GM19193 (cell line): Measurements from ENCODE around the gene NT5DC1.

Experiments used
- POLR2A ChIP-seq: IDR thresholded peaks from 4 replicates; pipeline ENCODE4 v1.6.1; 2011; ENCODE audit not compliant: insufficient read depth, insufficient read length; ENCODE audit errors: extremely low read depth

NT5DC1 gene

DNA sequence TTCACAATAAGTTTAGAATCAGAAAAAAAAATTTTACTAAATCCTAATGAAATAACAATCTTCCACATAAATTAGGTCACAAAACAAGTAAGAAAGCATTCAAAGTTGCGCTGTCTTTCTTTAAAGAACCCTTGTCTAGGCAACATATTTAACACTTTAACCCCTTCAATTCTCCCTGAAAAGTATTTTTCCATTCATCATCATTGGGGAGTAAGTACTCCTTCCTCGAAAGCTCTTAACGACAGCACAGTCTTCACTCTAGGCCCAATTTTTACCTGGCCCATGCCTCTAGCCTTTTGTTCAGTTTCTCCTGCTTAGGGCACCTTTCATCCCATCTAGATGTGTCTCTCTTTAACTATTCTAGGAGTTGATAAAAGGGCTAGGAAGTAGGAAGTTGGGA lies 176.5 kb downstream of the NT5DC1 start:
- TF ChIP-seq POLR2A, result no peak

DNA sequence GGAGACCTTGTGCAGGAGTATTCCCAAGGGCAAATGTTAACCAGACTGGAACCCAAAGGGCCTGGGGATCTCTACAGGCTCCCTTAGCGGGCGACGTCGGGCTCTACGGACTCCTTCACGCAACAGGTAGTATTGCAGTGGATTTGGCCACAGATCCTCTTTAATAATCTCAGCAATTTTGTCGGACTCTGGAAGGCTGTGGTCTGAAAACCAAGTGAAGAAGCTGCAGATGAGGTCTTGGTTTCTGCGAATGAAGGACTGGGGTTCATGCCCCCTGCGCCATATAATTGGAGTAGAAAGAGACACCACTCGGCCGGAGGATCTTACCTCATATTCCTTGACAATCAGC lies 177.8 kb downstream of the NT5DC1 start:
- TF ChIP-seq POLR2A, result no peak

DNA sequence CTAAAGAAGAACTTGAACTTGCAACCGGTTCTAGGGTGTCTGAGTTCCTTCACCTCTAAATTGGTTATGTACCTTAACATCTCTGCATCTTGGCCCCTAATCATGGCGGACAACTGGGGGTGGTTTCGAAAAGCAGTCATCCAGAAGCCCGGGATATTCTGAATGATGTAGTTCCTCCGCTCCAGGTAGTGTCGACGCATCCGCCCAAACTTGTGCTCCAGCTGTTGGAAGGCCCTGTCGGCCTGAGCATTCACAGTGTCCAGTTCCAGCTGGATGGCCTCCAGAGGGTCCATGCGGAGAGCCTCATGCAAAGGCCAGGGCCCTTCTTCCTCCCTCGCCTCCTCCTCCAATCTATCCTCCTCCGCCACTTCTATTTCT lies 178.2 kb downstream of the NT5DC1 start:
- no peak for TF ChIP-seq POLR2A

DNA sequence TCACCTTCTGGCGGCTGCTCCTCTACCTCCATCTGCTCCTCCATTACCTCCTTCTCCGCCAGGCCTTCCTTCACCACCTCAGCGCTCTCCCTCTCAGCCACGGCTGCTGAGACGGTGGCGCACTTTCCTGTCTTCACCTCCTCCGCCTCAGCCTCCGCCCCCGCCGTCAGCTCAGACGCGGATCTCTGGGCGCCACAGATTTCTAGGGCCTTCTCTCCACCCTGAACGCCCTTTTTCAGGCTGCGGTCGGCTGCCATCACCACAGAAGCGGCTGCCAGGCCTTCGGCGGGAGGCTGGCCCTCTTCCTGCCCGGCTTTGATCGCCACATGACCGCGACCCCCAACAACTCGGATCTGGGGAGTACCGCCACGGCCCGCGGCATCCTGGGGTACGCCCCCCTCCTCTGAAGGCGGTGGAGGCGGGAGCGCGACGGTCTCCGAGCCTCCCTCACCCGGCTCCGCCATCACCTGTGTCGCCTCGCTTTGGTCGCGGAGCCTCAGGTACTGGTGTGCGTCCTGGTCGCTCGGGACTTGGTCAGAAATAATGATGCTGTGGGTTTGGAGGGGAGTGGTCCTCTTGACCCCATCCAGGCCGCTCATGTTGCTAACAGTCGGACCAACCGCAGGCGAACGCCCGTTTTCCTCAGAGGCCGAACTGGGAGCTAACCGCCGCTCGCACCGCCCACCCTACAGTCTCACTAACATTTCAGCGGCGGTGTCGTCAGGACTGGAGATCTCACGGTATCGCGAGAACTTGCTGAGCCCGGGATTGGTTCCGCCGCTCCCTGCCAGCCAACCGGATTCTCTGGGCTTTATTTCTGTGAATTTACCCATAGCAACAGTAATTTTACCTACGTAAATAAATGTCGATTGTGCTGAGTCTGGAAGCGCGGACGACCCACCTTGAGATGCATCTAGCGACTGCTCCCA lies 178.8 kb downstream of the NT5DC1 start, which contains the start of gene TSPYL1:
TSS of gene TSPYL1 (minus strand) at position 699 of the 929 bp plus-strand sequence. CDS start at position 599, 100 bp downstream.
- TF ChIP-seq POLR2A, result peak; percentile 89

DNA sequence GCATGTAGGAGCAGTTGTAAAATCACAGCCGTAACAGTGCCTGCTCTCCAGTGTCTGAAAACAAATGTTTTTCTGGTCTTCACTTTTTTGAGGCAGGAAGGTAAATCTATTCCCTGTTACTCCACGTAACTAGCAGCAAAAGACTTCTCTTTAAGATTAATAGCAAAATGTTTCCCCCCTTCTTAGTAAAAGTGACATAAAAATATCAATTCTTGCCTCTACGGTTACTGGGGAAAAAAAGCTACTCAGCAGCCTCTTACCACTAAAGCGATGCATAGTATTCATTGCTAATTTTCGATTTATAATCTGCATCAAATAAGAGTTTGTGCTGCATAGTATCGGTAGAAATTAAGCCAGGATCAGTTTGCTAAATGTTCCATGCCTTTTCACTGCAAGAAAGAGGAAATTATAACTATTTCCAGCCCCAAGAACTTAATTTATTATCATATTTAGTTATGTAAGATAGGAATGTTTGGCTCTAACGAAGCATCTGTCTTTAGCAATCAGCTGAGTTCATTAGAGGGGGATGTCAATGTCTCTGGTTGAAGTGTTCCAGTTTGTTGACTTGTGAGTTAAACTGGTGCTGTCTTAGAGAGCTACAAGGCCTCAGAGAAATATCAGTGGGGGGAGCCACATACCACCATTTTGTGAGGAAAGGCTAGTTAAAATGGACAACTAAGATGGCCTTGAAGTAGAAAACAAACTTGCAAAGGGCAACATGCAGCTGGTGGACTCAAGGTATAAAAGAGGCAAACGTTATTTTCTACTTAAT lies 179.7 kb downstream of the NT5DC1 start:
- TF ChIP-seq POLR2A, result no peak

DNA sequence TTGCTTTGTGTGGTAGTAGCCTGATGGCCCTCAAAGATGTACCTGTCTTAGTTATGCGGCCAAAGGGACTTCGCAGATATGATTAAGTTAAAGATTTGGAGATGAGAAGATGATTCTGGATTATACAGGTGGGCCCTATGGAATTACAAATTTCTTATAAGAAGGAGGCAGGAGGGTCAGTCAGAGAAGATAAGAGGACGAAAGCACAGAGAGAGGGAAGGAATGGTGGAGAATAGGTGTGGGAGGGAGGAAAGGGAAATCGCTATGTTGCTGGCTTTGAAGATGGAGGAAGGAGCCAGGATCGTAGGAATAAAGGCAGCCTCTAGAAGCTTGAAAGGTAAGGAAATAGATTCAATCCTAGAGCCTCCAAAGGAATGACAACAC lies 180.3 kb downstream of the NT5DC1 start:
- TF ChIP-seq POLR2A, result no peak

DNA sequence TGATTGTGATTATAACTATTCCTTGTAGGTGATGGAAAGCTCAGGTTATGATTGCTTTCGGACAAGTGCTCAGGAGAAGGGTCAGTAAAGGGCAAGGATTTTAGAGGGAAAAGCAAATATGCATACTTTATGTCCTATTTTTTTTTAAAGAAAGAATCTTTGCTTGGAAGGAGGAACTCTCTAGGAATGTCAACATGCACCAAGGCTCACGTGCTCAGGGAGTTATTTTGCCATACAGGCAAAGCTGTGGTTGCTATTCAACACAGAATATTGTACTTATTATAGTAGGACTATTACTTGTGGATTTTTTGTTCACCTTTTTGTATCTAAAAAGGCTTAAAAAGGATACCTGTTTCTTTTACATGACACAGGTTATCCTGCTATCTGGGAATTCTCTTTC lies 182.0 kb downstream of the NT5DC1 start:
- TF ChIP-seq POLR2A, result no peak

DNA sequence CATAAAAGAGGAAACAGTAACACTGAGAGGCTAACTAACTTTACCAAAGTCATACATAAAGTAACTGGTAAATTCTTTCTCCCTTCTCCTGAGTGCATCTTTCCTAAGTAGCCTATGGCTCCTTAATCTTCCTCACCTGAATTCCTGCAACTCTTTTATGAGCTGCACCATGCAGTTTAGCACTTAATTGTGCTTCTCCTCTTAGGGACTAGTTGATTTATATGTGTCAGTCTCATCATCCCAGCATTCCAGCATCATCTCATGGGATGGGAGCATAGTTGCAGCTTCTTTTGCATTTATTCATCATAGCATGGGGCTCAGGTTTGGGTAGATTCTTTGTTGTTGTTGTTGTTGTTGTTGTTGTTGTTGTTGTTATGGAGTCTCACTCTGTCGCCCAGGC lies 182.5 kb downstream of the NT5DC1 start:
- TF ChIP-seq POLR2A, result no peak

DNA sequence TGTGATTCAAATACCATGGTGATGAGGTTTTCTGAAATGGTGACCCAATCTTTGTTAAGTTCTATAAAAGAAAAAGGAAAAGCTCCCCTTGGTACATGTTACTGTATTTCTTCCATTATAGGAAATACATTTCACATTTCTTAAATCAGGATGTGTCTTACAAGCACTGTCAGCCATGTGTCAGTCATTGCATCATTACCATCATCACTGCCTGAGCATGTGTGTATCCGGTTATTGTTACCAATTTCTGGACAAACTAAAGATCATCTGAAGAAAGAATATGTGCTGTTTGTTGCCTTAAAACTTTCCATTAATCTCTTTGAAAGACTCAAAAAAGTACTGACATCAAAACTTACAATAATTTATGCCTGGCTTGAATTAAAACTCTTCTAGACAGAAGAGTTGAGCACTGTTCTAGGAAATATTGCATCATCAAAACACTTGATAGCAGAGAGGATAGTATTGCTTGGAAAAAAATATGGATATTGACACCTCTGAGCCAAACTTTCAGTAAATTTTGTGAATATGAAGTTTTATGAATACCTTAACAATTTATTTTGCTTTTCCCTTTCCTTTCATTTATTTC lies 186.2 kb downstream of the NT5DC1 start:
- TF ChIP-seq POLR2A, result no peak

DNA sequence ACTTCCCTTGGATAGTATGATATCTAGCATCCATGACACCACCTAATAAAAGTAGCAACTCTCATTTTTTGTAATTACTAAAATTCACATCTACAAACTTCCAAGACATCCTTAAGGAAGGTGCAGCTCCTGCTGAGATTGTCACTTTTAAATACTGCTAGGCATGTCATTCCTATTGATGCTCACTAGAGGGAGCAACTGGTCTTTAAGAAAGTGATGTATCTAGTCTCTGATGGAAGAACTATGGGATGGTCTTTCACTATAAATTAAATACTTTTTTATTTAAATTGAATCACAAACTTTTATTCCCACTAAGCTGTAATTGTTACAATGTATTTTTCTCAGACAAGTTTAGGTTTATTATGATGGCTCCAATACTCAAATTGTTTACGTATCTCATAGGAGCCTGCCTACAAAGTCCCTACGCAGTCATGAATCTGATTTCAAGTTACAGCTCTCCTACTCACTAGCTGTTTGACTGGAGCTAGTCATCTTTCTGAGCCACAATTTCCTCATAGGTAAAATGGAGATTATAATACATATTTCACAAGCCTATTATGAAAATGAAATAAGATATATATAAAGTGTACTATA lies 187.1 kb downstream of the NT5DC1 start:
- TF ChIP-seq POLR2A, result no peak

DNA sequence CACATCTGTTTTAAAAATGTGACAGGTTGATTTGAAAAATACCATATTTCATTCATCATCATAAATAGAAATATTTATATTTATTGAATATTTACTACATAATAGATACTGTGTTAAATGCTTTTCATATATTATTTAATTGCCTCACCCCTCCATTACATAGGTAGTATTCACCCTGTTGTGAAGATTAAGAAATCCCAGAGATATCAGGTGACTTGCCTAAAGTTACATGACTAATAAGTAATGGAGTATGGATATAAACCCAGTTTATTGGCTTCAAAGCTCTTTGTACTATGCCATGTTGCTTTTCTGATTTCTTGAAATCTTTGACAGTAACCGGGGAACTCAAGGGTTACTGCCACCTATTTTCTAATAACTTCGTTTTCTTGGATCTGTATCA lies 189.2 kb downstream of the NT5DC1 start:
- TF ChIP-seq POLR2A, result no peak

DNA sequence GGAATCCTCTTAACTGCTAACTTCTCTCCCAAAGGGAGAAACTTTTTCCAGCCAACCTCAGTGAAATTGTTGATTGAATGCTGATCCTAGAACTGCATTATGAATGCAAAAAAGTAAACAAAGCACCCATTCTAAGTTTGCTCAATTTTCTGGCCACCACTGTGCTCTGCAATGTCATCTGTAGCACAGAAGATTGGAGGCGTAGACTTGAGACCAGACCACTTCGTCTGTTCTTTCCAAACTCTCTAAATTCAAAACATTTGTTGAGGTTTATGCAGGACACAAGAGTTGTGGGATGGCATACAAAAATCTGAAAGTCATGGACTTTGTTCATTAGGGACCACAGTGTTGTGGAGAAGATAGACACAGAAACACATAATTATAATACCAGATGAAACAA lies 190.1 kb downstream of the NT5DC1 start:
- TF ChIP-seq POLR2A, result no peak

DNA sequence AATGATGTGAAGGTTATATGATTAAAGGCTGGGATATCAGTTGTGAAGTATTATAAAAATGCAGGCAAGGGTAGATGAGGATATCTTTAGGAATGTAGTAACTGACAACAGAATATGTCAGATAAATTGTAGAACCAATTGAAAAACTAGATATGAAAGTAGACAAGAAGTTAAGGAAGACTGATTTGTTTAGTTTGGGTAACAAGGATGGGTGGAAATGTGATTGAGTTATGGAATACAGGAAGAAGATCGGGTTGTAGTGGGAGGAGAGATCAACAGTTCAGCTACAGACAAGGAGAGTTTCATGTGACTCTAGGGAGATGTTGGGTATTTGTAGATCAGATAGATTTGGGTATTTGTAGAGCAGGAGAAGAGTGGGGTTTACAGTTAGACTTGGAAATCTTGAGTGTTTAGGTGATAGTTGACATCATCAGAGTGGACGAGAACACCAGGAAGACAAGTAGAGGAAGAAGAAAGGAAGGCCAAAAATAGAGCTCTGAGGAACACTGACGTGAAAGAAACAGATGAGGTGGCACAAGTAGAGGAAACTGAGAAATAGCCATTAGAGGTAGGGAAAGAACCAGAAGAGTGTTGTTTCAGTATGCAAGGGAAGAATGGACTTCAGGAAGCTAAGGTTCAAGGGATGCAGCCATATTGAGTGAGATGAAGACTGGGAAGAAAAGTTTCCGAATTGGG lies 191.2 kb downstream of the NT5DC1 start:
- no peak for TF ChIP-seq POLR2A

DNA sequence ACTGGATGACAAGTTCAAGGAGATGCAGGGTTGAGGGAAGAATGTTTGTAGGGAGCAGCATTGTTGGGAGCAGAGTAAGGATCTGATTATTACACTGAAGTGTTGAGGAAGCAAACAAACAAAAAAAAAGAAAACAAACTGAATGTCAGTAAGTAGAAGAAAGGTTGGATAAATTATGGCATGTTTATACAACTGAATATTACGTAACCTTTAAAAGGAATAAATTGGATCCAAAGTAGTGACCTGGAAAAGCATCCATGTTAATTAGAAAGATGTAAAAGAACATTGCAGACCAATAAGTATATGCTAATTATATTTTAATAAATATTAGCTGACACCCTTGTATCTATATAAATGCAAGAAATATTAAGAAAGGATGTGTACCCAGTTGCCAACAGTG lies 191.9 kb downstream of the NT5DC1 start:
- TF ChIP-seq POLR2A, result no peak

DNA sequence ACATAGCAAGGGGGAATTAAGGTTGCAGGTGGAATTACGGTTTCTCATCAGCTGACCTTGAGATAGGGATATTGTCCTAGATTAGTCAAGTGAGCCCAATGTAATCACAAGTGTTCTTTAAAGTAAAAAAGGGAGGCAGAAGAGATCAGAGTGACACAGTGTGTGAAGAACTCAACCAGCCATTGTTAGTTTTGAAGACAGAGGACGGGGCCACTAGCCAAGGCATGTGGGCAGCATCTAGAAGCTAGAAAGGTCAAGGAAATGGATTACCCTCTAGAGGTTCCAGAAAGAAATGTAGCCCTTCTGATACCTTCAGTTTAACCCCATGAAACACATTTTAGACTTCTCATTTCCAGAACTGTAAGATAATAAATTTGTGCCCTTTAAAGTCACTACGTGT lies 197.6 kb downstream of the NT5DC1 start:
- no peak for TF ChIP-seq POLR2A
